GM12891 (cell line): ENCODE results near the gene PLA2G2F.

Source experiments
- POLR2A ChIP-seq: IDR thresholded peaks from 2 replicates; pipeline ENCODE4 v1.6.1; 2011; ENCODE audit warnings: low read depth, low read length, control low read depth
- POLR2AphosphoS5 ChIP-seq: IDR thresholded peaks from 2 replicates; pipeline ENCODE4 v1.6.1; 2011; ENCODE audit warnings: low read depth, low read length, control low read depth

DNA sequence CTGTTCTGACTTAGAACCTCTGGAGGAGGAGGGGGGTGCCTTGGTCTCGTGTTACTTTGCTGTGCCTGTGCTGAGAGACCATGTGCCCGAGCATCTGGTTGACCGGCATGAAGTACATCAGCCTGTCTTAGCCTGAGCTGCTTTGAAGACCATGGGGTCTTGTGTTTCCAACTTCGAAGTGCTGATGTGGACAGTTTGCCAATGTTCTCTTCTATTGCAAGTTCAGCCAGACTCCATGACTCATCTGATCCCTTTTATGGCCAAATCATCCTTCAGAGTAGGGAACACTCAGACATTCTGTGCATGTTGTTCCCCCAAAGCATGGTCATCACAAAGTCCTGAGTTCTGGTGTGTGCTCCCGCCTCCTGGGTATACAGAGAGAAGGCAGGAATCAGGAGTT, 53.2 kb downstream of the PLA2G2F start:
- TF ChIP-seq POLR2A = no peak
- TF ChIP-seq POLR2AphosphoS5 = no peak
